Neural cell (in vitro differentiated cells): Measurements from ENCODE around the gene NYAP2.

Source experiments
- EP300 ChIP-seq: fragments of 450-650 bp; conservative IDR thresholded peaks from 2 replicates; pipeline ENCODE4 v1.6.1; 2014; ENCODE audit warnings: antibody characterized with exemption, mild to moderate bottlenecking, moderate library complexity; ENCODE audit not compliant: poor library complexity, severe bottlenecking
- EZH2 ChIP-seq: fragments of 200-600, 300-800 bp; shearing (Covaris generic), sonication (generic); IDR thresholded peaks from 2 replicates; pipeline ENCODE4 v1.6.1; 2014; ENCODE audit warnings: antibody characterized with exemption, low read length, borderline replicate concordance, mild to moderate bottlenecking; ENCODE audit not compliant: insufficient read depth, poor library complexity, severe bottlenecking
- REST ChIP-seq: IDR thresholded peaks from 2 replicates; pipeline ENCODE4 v1.6.1; 2012; ENCODE audit warnings: borderline replicate concordance

GRCh38 chr2:225534697-225535096 is 135.2 kb downstream of the NYAP2 start:
- no peak for TF ChIP-seq EP300
- no peak for TF ChIP-seq REST
- no peak for TF ChIP-seq EZH2
